ENCODE measurements around the gene DCTN3.

Gene DCTN3

GRCh38 chr9:34599546-34599945, 20.7 kb downstream of the DCTN3 start:
- Histone ChIP-seq H3K36me3 (ENCODE audit: insufficient read depth, low read length) (no peaks in the 10 kb centered on the region), H3K4me1 (ENCODE audit: insufficient read depth, low read length) (peaks cover 11% of the 10 kb centered on the region; the same call in 1 of the 2 replicates), H3K9ac (ENCODE audit: low read depth, low read length) (no peak overlapping the region), H3K9me3 (ENCODE audit: control insufficient read depth, insufficient read depth, low read length) (no peaks in the 10 kb centered on the region)

- H3K9me3 ChIP-seq (ENCODE audit: control insufficient read depth, insufficient read depth, low read length): no peaks in the 10 kb centered on the region
- no peak overlapping the region for H3K9ac ChIP-seq (ENCODE audit: low read depth, low read length)
- H3K36me3 ChIP-seq (ENCODE audit: insufficient read depth, low read length): no peaks in the 10 kb centered on the region
- peaks cover 10% of the 10 kb centered on the region for H3K4me1 ChIP-seq (ENCODE audit: insufficient read depth, low read length)
These were observed 26.1 kb downstream of the DCTN3 start for GRCh38 chr9:34594177-34594576.

GRCh38 chr9:34592895-34593601, 27.2 kb downstream of the DCTN3 start:
- H3K9ac ChIP-seq (ENCODE audit: low read depth, low read length): peak overlapping the region; percentile 19; the same call in 1 of the 2 replicates

GRCh38 chr9:34591917-34592866, 28.1 kb downstream of the DCTN3 start:
- H3K9me3 ChIP-seq (ENCODE audit: control insufficient read depth, insufficient read depth, low read length): no peaks in the 10 kb centered on the region
- peaks cover 15% of the 10 kb centered on the region for H3K4me1 ChIP-seq (ENCODE audit: insufficient read depth, low read length)
- H3K36me3 ChIP-seq (ENCODE audit: insufficient read depth, low read length): no peaks in the 10 kb centered on the region
- peak overlapping the region; percentile 14; the same call in 1 of the 2 replicates for H3K9ac ChIP-seq (ENCODE audit: low read depth, low read length)

More at GRCh38 chr9:34592895-34593601, 27.2 kb downstream of the DCTN3 start:
- peaks cover 15% of the 10 kb centered on the region for H3K4me1 ChIP-seq (ENCODE audit: insufficient read depth, low read length)
- H3K9me3 ChIP-seq (ENCODE audit: control insufficient read depth, insufficient read depth, low read length): no peaks in the 10 kb centered on the region
- H3K36me3 ChIP-seq (ENCODE audit: insufficient read depth, low read length): no peaks in the 10 kb centered on the region

GRCh38 chr9:34591248-34591916, 28.9 kb downstream of the DCTN3 start:
- Histone ChIP-seq H3K9ac (ENCODE audit: low read depth, low read length) (peak overlapping the region; percentile 76; the same call in 1 of the 2 replicates), H3K36me3 (ENCODE audit: insufficient read depth, low read length) (no peaks in the 10 kb centered on the region), H3K9me3 (ENCODE audit: control insufficient read depth, insufficient read depth, low read length) (no peaks in the 10 kb centered on the region), H3K4me1 (ENCODE audit: insufficient read depth, low read length) (peaks cover 20% of the 10 kb centered on the region)

GRCh38 chr9:34590381-34591247, 29.7 kb downstream of the DCTN3 start:
- peaks cover 28% of the 10 kb centered on the region for H3K4me1 ChIP-seq (ENCODE audit: insufficient read depth, low read length)
- H3K9ac ChIP-seq (ENCODE audit: low read depth, low read length): peak overlapping the region; percentile 76
- no peaks in the 10 kb centered on the region for H3K9me3 ChIP-seq (ENCODE audit: control insufficient read depth, insufficient read depth, low read length)
- H3K36me3 ChIP-seq (ENCODE audit: insufficient read depth, low read length): no peaks in the 10 kb centered on the region

GRCh38 chr9:34589636-34590380, 30.5 kb downstream of the DCTN3 start, which contains the start of gene CNTFR:
Gene CNTFR (minus strand): TSS chr9:34589724. CDS start chr9:34568981, 20,743 bp downstream.
- Histone ChIP-seq H3K9ac (ENCODE audit: low read depth, low read length) (peak within 1 kb of the TSS; percentile 76), H3K9me3 (ENCODE audit: control insufficient read depth, insufficient read depth, low read length) (no peaks in the 10 kb centered on the region), H3K4me1 (ENCODE audit: insufficient read depth, low read length) (peaks cover 36% of the 10 kb centered on the region), H3K36me3 (ENCODE audit: insufficient read depth, low read length) (no peaks in the 10 kb centered on the region)

GRCh38 chr9:34588671-34589635, 31.3 kb downstream of the DCTN3 start:
- H3K36me3 ChIP-seq (ENCODE audit: insufficient read depth, low read length): no peaks in the 10 kb centered on the region
- no peaks in the 10 kb centered on the region for H3K9me3 ChIP-seq (ENCODE audit: control insufficient read depth, insufficient read depth, low read length)
- H3K4me1 ChIP-seq (ENCODE audit: insufficient read depth, low read length): peaks cover 36% of the 10 kb centered on the region
- peak overlapping the region; percentile 76; the same call in 1 of the 2 replicates for H3K9ac ChIP-seq (ENCODE audit: low read depth, low read length)

- Histone ChIP-seq H3K9me3 (ENCODE audit: control insufficient read depth, insufficient read depth, low read length) (no peaks in the 10 kb centered on the region), H3K36me3 (ENCODE audit: insufficient read depth, low read length) (no peaks in the 10 kb centered on the region), H3K9ac (ENCODE audit: low read depth, low read length) (no peak overlapping the region), H3K4me1 (ENCODE audit: insufficient read depth, low read length) (peaks cover 25% of the 10 kb centered on the region)
These were observed 33.0 kb downstream of the DCTN3 start for GRCh38 chr9:34587271-34587670.

- peaks cover 25% of the 10 kb centered on the region for H3K4me1 ChIP-seq (ENCODE audit: insufficient read depth, low read length)
- no peaks in the 10 kb centered on the region for H3K9me3 ChIP-seq (ENCODE audit: control insufficient read depth, insufficient read depth, low read length)
- no peak overlapping the region; the same call in 1 of the 2 replicates for H3K9ac ChIP-seq (ENCODE audit: low read depth, low read length)
- H3K36me3 ChIP-seq (ENCODE audit: insufficient read depth, low read length): no peaks in the 10 kb centered on the region
These were observed 34.2 kb downstream of the DCTN3 start for GRCh38 chr9:34585946-34586669.

GRCh38 chr9:34584970-34585369, 35.3 kb downstream of the DCTN3 start:
- H3K4me1 ChIP-seq (ENCODE audit: insufficient read depth, low read length): peaks cover 29% of the 10 kb centered on the region
- H3K9me3 ChIP-seq (ENCODE audit: control insufficient read depth, insufficient read depth, low read length): no peaks in the 10 kb centered on the region
- H3K9ac ChIP-seq (ENCODE audit: low read depth, low read length): no peak overlapping the region
- H3K36me3 ChIP-seq (ENCODE audit: insufficient read depth, low read length): no peaks in the 10 kb centered on the region

GRCh38 chr9:34582787-34583186, 37.5 kb downstream of the DCTN3 start:
- peaks cover 32% of the 10 kb centered on the region for H3K4me1 ChIP-seq (ENCODE audit: insufficient read depth, low read length)
- no peak overlapping the region for H3K9ac ChIP-seq (ENCODE audit: low read depth, low read length)

More at GRCh38 chr9:34582787-34583186, 37.5 kb downstream of the DCTN3 start:
- H3K36me3 ChIP-seq (ENCODE audit: insufficient read depth, low read length): no peaks in the 10 kb centered on the region
- H3K9me3 ChIP-seq (ENCODE audit: control insufficient read depth, insufficient read depth, low read length): no peaks in the 10 kb centered on the region

Measured in ES-I3 (cell line).